Pancreas (tissue), 10 donors: Measurements from ENCODE around the gene WASF2. TPM values are rescaled to one million over a fixed set of nuclear protein-coding genes. Genes with fewer than 3 reads are reported as not detected.
A peak's percentile ranks its signal among the peaks of the same experiment; 100 is the strongest.

Experiments
- ATAC-seq, 4 donors: fragments of 200-7000 bp; cut with Tn5 transposase; one replicate each; pipeline versions ENCODE4 v1.8.0 to v1.9.1; 2020; ENCODE audit warnings: mild to moderate bottlenecking in 4 of 4, moderate library complexity in 4 of 4
- DNase-seq, 6 donors: peaks; one replicate each; pipeline ENCODE4 v3.0.0-alpha.2; 2020
- FAIRE-seq: peaks from 2 replicates; lab custom pipeline; 2012; peaks lifted over from hg19 to GRCh38; lab: Jason Lieb, UNC
- H3K27ac ChIP-seq, 4 donors: fragments of 200-600 bp; sonication (generic); 1 replicate in 3 of 4; 2 replicates in 1 of 4; pipeline versions ENCODE4 v1.5.0 to v1.8.0; 2020
- H3K27me3 ChIP-seq, 4 donors: fragments of 200-600 bp; one replicate each; pipeline ENCODE4 v1.8.0; 2021
- H3K36me3 ChIP-seq, 3 donors: fragments of 200-600 bp; sonication (generic) in 1 of 3; one replicate each; pipeline versions ENCODE4 v1.5.0 to v1.8.0; 2020 to 2021
- H3K4me1 ChIP-seq, 3 donors: fragments of 200-600 bp; one replicate each; pipeline ENCODE4 v1.8.0; 2021
- H3K4me3 ChIP-seq, 4 donors: fragments of 200-600 bp; sonication (generic) in 2 of 4; one replicate each; pipeline versions ENCODE4 v1.5.0 to v1.8.0; 2020 to 2021
- H3K9me3 ChIP-seq, 4 donors: fragments of 200-600 bp; one replicate each; pipeline ENCODE4 v1.8.0; 2021
- CTCF ChIP-seq, 4 donors: fragments of 200-600 bp; sonication (generic) in 3 of 4; IDR thresholded peaks; one replicate each; pipeline versions ENCODE4 v1.5.0 to v1.8.0; 2021; ENCODE audit warnings: antibody characterized with exemption in 4 of 4
- WGBS, 2 donors: extraction: QIAGEN DNeasy Blood & Tissue Kit; methylation state at CpG; one replicate each; pipeline ENCODE4 v1.1.7; 2013; 5-methylcytosine and 5-hydroxymethylcytosine counted together
- intact Hi-C, 3 donors: fragments of 100-400 bp; cut with DNase I; formaldehyde crosslinking; loops; one replicate each; pipeline versions ENCODE4 v1.11.1 to v1.14.2; 2022
- polyA plus RNA-seq, 2 donors: library from polyadenylated mRNA; stranded (reverse); fragments of 200-250 nt; gene quantifications; one replicate each; pipeline ENCODE4 v1.2.3, GENCODE V29; 2013
- total RNA-seq, 6 donors: library from RNA; stranded (reverse); fragmentation: NEBNext Ultra II Directional in 4 of 6; extraction: Animal tissue kit (Norgen Biotek cat#: 25700) in 4 of 6; gene quantifications; one replicate each; pipeline versions ENCODE4 v1.2.1 to v1.2.4, GENCODE V29; 2021 to 2023
- donor health status: healthy with polysubstance abuse.
- donor health status: DM: no; HTN: no; CAD: no; lungs with moderate emphysema.
- donor health status: DM: no; HTN: no; CAD: no.
- donor health status: control.
- donor health status: control.
- donor health status: Bipolar disorder and iron deficiency.
- donor health status: DM: yes; HTN: yes; CAD: no.
- donor health status: DM: no; HTN: no; CAD: no.
- donor health status: DM: no; HTN: no; CAD: no.
- donor health status: DM: yes; HTN: yes; CAD: no.

The WASF2 gene
- total and polyA plus RNA-seq, 8 donors: 13.5 to 83.2 (median 51.4) TPM

- DNase-seq: no peak
- Histone ChIP-seq H3K4me1 (peaks cover 0 to 5% (median 4%) of the 10 kb centered on the region in 3 donors), H3K4me3 (no peak overlapping the region), H3K36me3 (no peaks in the 10 kb centered on the region), H3K27me3 (no peaks in the 10 kb centered on the region), H3K27ac (no peak overlapping the region), H3K9me3 (no peaks in the 10 kb centered on the region)
- intact Hi-C loops: no loop called here
- TF ChIP-seq CTCF (IDR thresholded peaks at IDR 0.05): no peak
- no peak for ATAC-seq
- WGBS, 2 donors: 91 to 94% methylated on average over 8 of the region's 8 CpGs
- no peak for FAIRE-seq
These were observed 128.4 kb downstream of the WASF2 start for GRCh38 chr1:27361553-27361952.

DNA sequence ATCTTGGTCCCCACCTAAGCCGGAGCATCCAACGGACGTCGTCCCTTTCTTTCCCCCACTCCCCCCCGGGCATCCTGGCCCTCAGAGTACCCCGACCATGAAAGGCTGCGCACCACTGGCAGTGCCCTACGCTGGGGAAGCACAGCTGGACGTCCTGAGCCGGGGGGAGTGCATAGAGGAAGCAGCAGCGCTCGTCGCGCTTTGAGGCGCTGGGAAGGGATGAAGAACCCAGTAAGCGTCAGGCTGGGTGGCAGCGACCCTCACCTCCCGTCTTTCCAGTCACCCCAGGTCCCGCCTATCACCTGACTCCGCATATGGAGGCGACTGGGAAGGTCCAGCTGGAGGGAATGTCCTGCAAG lies 128.9 kb downstream of the WASF2 start:
- TF ChIP-seq CTCF (IDR thresholded peaks at IDR 0.05): no peak
- Histone ChIP-seq H3K27me3 (no peaks in the 10 kb centered on the region), H3K27ac (no peak overlapping the region), H3K4me1 (peaks cover 0 to 5% (median 4%) of the 10 kb centered on the region in 3 donors), H3K9me3 (no peaks in the 10 kb centered on the region), H3K36me3 (no peaks in the 10 kb centered on the region), H3K4me3 (no peak overlapping the region)
- no peak for DNase-seq
- intact Hi-C loops: no loop called here
- no peak for FAIRE-seq
- no peak for ATAC-seq
- WGBS, 2 donors: 83 to 87% methylated on average over 21 of the region's 21 CpGs

DNA sequence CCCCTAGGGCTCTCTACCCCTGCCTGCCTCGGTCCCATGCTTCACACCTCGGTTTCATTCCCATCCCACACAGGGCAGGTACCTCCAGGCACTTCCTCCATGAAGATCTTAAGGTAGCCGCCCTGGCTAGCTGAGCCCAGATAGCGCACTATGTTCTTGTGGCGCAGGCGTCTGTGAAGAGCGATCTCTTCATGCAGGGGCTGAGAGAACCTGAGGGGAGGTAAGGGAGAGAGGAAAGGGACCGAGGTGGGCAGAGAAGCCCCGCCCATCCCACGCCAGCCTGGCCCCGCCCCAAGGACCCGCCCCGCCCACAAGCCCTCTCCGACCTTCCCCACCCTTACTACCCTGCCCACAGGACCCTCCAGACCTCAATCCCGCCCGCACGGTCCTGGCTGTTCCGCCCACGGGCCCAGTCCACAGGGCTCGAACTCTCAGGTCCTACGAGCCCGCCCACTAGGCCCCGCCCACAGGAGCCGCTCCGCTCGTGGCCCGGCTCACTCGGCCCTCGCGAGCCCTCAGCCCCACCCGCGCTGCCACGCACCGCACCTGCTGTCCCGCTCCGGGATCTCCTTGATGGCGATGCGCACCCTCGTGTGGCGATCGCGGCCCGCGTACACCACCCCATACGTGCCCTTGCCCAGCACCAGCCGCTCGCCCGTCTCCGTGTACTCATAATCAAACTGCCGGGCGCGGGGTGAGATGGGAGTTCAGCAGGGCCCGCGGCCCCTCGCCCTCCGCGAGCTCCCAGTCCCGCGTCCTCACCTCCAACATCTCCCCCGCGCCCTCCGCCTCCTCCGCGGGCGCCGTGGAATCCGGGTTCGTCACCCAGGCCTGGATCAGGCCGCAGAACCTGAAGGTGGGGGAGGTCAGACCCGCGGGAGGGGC lies 129.6 kb downstream of the WASF2 start:
- DNase-seq: peak in 3 of 6 donors; percentile 67 to 82 (median 73)
- no peak overlapping the region for H3K27ac ChIP-seq
- 29 to 35% methylated on average over 59 to 71 of the region's 71 CpGs for WGBS, 2 donors

GRCh38 chr1:27359822-27360158 lies 130.2 kb downstream of the WASF2 start:
- Histone ChIP-seq H3K27me3 (no peaks in the 10 kb centered on the region), H3K9me3 (no peaks in the 10 kb centered on the region), H3K27ac (no peak overlapping the region), H3K36me3 (no peaks in the 10 kb centered on the region), H3K4me1 (peaks cover 0 to 4% (median 2%) of the 10 kb centered on the region in 3 donors), H3K4me3 (peak overlapping the region in 1 of 4 donors; percentile 40)
- FAIRE-seq: no peak
- WGBS, 2 donors: 55 to 59% methylated on average over 9 of the region's 9 CpGs
- peak in 2 of 6 donors; percentile 20 to 30 for DNase-seq
- TF ChIP-seq CTCF (IDR thresholded peaks at IDR 0.05): no peak
- ATAC-seq: no peak
- intact Hi-C loops: loop anchor here in 1 of 3 donors (5.0 kb wide), 1 partner anchor 33 kb away; the partner anchor contains the start of gene GPR3

More for the DNA sequence above, 129.6 kb downstream of the WASF2 start:
- ATAC-seq (peak in 1 of 4 donors; percentile 24), FAIRE-seq (no peak)
- H3K36me3 ChIP-seq: no peaks in the 10 kb centered on the region
- intact Hi-C loops: no loop called here
- peak overlapping the region in 3 of 4 donors; percentile 20 to 40 (median 33) for H3K4me3 ChIP-seq
- H3K9me3 ChIP-seq: no peaks in the 10 kb centered on the region
- H3K27me3 ChIP-seq: no peaks in the 10 kb centered on the region
- TF ChIP-seq CTCF (IDR thresholded peaks at IDR 0.05): no peak
- H3K4me1 ChIP-seq: peaks cover 0 to 5% (median 4%) of the 10 kb centered on the region in 3 donors

DNA sequence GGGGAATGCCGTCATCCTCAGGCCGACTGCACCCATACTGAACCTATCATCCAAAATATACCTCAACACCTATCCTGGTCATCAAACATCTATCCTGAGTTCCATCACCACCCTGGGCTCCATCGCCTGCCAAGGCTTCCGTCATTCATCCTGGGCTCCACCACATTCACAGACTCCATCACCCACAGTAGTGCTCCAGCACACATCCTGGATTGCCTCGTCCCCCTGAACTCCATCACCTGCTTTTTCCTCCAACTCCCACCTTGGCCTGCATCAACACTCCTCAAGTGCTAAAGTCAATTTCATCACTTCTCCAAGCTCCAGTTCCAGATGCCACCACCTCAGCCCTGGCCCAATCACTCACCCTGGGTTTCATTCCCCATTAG lies 131.0 kb downstream of the WASF2 start:
- peak in 1 of 6 donors; percentile 10 for DNase-seq
- Histone ChIP-seq H3K4me1 (peaks cover 0 to 4% (median 0%) of the 10 kb centered on the region in 3 donors), H3K27me3 (no peaks in the 10 kb centered on the region), H3K4me3 (no peak overlapping the region), H3K9me3 (no peaks in the 10 kb centered on the region), H3K36me3 (no peaks in the 10 kb centered on the region), H3K27ac (no peak overlapping the region)
- ATAC-seq: no peak
- no peak for TF ChIP-seq CTCF (IDR thresholded peaks at IDR 0.05)
- 94 to 95% methylated on average over 5 of the region's 5 CpGs for WGBS, 2 donors
- intact Hi-C loops: loop anchor here in 1 of 3 donors (5.0 kb wide), 1 partner anchor 33 kb away; the partner anchor contains the start of gene GPR3
- no peak for FAIRE-seq
